ENCODE data around the gene TASP1. TPM values are rescaled to one million over a fixed set of nuclear protein-coding genes. Genes with fewer than 3 reads are reported as not detected.
"Not testable (repeated sequence)": the region's sequence is repeated elsewhere in the genome, so short reads cannot be mapped to it uniquely, and the experiment has no call there.

TASP1 gene
- total RNA-seq, 4 donors from 2014 or later, result 3.0 to 18.1 (median 12.9) TPM

GRCh38 chr20:13613917-13614316 lies 24.8 kb downstream of the TASP1 start:
- TF ChIP-seq CTCF (IDR thresholded peaks at IDR 0.05) (no peak), POLR2A (IDR thresholded peaks at IDR 0.05) (no peak), EP300 (IDR thresholded peaks at IDR 0.05; ENCODE audit: low read depth) (no peak), POLR2AphosphoS5 (IDR thresholded peaks at IDR 0.05) (no peak)
- Histone ChIP-seq H3K4me3 (no peak overlapping the region), H3K36me3 (no peaks in the 10 kb centered on the region), H3K9me3 (no peaks in the 10 kb centered on the region), H3K4me1 (peaks cover 0 to 4% (median 0%) of the 10 kb centered on the region in 4 donors), H3K27ac (no peak overlapping the region), H3K27me3 (no peaks in the 10 kb centered on the region)
- DNase-seq, result no peak
- intact Hi-C loops (cut with DNase I; ENCODE audit: low total_unique reads) (no loop called here), in situ Hi-C loops (cut with MboI; ENCODE audit: low pct_ligation_motif_present in 1 of 4, low pct_unique_long_range_greater_than_20kb in 1 of 4, low sequenced_read_pairs in 3 of 4) (no loop called here)

GRCh38 chr20:13611611-13612125 lies 27.1 kb downstream of the TASP1 start:
- no peaks in the 10 kb centered on the region for H3K36me3 ChIP-seq
- no peak overlapping the region for H3K4me3 ChIP-seq
- H3K4me1 ChIP-seq, result no peaks in the 10 kb centered on the region
- H3K27me3 ChIP-seq, result no peaks in the 10 kb centered on the region
- TF ChIP-seq POLR2AphosphoS5 (IDR thresholded peaks at IDR 0.05), result no peak
- TF ChIP-seq CTCF (IDR thresholded peaks at IDR 0.05), result no peak
- no peak for TF ChIP-seq POLR2A (IDR thresholded peaks at IDR 0.05)
- no peak for TF ChIP-seq EP300 (IDR thresholded peaks at IDR 0.05; ENCODE audit: low read depth)
- no peak for DNase-seq
- in situ Hi-C loops (cut with MboI; ENCODE audit: low pct_ligation_motif_present in 1 of 4, low pct_unique_long_range_greater_than_20kb in 1 of 4, low sequenced_read_pairs in 3 of 4) (no loop called here), intact Hi-C loops (cut with DNase I; ENCODE audit: low total_unique reads) (no loop called here)
- H3K27ac ChIP-seq, result no peak overlapping the region
- H3K9me3 ChIP-seq, result no peaks in the 10 kb centered on the region
- 95 to 100% methylated on average over 2 of the region's 2 CpGs for WGBS, 2 donors (ENCODE audit: low coverage in 1 of 2)

- Histone ChIP-seq H3K36me3 (no peaks in the 10 kb centered on the region), H3K4me3 (no peak overlapping the region), H3K27ac (no peak overlapping the region), H3K27me3 (no peaks in the 10 kb centered on the region), H3K9me3 (no peaks in the 10 kb centered on the region), H3K4me1 (no peaks in the 10 kb centered on the region)
- in situ Hi-C loops (cut with MboI; ENCODE audit: low pct_ligation_motif_present in 1 of 4, low pct_unique_long_range_greater_than_20kb in 1 of 4, low sequenced_read_pairs in 3 of 4), result no loop called here
- WGBS, 2 donors (ENCODE audit: low coverage in 1 of 2), result 79 to 100% methylated on average over 1 to 2 of the region's 2 CpGs
- TF ChIP-seq POLR2A (IDR thresholded peaks at IDR 0.05) (no peak), CTCF (IDR thresholded peaks at IDR 0.05) (no peak), EP300 (IDR thresholded peaks at IDR 0.05; ENCODE audit: low read depth) (no peak), POLR2AphosphoS5 (IDR thresholded peaks at IDR 0.05) (no peak)
- intact Hi-C loops (cut with DNase I; ENCODE audit: low total_unique reads), result no loop called here
- DNase-seq, result no peak
These were observed 28.5 kb downstream of the TASP1 start for GRCh38 chr20:13610184-13610583.

- no peaks in the 10 kb centered on the region for H3K27me3 ChIP-seq
- TF ChIP-seq CTCF (IDR thresholded peaks at IDR 0.05) (no peak), POLR2AphosphoS5 (IDR thresholded peaks at IDR 0.05) (no peak), EP300 (IDR thresholded peaks at IDR 0.05; ENCODE audit: low read depth) (no peak), POLR2A (IDR thresholded peaks at IDR 0.05) (no peak)
- no peak for DNase-seq
- WGBS, 2 donors (ENCODE audit: low coverage in 1 of 2), result 93 to 100% methylated on average over 1 of the region's 1 CpG
- no peak overlapping the region for H3K4me3 ChIP-seq
- H3K9me3 ChIP-seq, result no peaks in the 10 kb centered on the region
- no peak overlapping the region for H3K27ac ChIP-seq
- in situ Hi-C loops (cut with MboI; ENCODE audit: low pct_ligation_motif_present in 1 of 4, low pct_unique_long_range_greater_than_20kb in 1 of 4, low sequenced_read_pairs in 3 of 4) (no loop called here), intact Hi-C loops (cut with DNase I; ENCODE audit: low total_unique reads) (no loop called here)
- no peaks in the 10 kb centered on the region for H3K36me3 ChIP-seq
- H3K4me1 ChIP-seq, result no peaks in the 10 kb centered on the region
These were observed 30.7 kb downstream of the TASP1 start for GRCh38 chr20:13608066-13608465.

GRCh38 chr20:13593423-13593822 lies 45.3 kb downstream of the TASP1 start:
- H3K27me3 ChIP-seq; in situ Hi-C loops (cut with MboI; ENCODE audit: low pct_ligation_motif_present in 1 of 4, low pct_unique_long_range_greater_than_20kb in 1 of 4, low sequenced_read_pairs in 3 of 4); DNase-seq; H3K9me3 ChIP-seq; H3K4me3 ChIP-seq; H3K4me1 ChIP-seq; H3K36me3 ChIP-seq; H3K27ac ChIP-seq; intact Hi-C loops (cut with DNase I; ENCODE audit: low total_unique reads): not testable (repeated sequence)
- WGBS, 2 donors (ENCODE audit: low coverage in 1 of 2), result 96% methylated on average over 11 of the region's 11 CpGs; no CpG with 5 or more reads in 1 of the 2 donors

Measured in transverse colon (tissue), 4 donors.